ENCODE data around the gene ZNF331.

ZNF331 gene

DNA sequence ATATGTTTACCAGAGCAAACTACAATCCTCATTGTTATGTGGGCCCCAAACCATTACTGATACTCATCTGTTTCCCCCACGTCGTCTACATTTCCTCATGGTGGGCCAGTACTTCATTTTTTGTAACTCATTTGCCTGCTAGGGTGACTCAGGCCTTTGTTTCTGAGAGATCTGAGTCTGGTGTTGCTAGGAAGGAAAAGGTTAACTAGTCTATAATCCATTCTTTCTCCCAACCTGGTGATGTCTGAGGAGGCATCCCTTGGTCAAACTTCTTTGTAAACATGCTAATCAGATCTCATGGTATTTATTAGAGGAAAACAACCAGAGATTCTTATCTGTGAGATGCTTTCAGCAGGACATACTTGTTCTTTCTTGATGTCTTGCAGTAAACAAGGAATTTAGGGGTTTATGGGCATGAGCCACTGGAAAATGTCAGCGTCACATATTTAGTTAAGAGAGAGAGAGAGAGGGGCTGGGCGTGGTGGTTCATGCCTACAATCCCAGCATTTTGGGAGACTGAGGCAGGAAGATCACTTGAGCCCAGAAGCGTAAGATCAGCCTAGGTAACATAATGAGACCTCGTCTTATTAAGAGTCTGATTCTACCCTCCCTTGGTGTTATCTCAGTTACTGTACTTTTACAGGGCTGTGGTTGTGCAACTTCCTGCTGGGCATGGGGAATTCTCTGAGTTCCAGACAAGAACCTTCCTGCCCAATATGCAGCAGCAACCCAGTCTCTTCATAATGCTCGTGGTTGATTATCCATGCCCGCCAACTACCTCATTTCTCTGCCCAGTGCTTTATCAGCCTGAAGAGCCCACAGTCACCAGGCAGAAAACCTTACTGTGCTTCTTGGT, 84.2 kb downstream of the ZNF331 start:
- no peak for DNase-seq
- intact Hi-C loops (cut with DNase I), result no loop called here

DNA sequence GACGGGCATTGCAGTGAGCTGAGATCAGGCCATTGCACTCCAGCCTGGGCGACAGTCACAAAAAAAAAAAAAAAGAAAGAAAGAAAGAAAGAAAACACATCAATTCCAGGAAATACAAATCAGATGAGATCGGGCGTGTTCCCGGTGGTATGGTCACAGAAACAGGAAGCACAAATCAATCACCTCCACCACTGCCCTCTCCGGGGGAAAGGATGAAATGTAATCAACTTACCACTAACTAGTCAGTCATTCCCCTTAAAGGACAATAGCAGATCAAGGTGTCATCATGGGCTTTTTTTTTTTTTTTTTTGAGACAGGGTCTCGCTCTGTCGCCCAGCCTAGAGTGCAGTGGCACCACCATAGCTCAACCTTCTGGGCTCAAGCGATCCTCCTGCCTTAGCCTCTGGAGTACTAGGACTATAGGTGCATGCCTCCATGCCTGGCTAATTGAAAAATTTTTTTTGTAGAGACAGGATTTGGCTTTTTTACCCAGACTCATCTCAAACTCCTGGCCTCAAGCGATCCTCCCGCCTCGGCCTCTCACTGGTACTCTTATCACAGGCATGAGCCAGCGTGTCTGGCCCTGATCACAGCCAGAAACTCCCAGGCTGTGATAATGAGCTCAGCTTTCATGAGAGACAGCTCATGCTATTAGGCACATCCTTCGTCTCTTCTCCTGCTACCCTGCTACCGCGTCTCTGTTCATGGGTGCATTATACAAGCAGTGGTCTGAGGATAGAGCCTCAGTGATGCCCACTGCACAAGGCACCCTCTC, 87.0 kb downstream of the ZNF331 start:
- DNase-seq, result peak in 1 of 10 donors; percentile 14
- intact Hi-C loops (cut with DNase I), result no loop called here

DNA sequence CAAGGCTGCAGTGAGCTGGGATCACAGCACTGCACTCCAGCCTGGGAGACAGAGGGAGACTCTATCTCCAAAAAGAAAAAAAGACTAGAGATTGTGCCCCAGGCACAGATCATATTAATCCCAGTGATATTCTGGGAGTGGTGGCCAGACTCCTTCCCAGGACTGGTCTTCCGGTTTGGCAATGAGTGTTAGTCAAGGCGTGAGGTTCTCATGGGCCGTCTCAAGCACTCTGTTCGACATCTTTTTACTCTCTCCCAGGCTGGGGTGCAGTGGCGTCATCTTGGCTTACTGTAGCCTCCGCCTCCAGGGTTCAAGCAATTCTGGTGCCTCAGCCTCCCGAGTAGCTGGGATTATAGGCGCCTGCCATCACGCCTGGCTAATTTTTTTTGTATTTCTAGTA, 88.5 kb downstream of the ZNF331 start:
- DNase-seq, result no peak

DNA sequence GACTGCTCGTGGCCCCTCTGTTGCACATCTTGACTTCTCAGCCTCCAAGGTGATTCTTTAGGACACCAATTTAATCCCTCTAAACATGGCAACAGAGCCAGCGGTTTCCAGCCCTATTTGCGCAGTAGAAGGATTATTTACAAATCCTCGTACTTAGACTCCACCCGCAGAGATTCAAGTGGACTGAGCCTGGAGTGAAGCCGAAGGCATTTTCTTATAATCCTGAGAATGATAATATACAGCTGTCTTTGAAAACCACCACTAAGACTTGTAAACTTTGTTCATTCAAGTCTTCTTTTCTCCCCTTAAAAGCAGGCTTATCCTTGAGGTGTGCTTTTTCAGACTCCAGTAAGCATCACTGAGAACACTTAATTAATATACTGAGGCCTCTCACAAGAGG, 89.0 kb downstream of the ZNF331 start:
- no peak for DNase-seq
- intact Hi-C loops (cut with DNase I), result no loop called here

More for the DNA sequence above, 88.5 kb downstream of the ZNF331 start:
- intact Hi-C loops (cut with DNase I), result no loop called here
